HepG2 (cell line): ENCODE results near the gene INTS6. TPM values are rescaled to one million over a fixed set of nuclear protein-coding genes. Genes with fewer than 3 reads are reported as not detected.

ENCODE experiments used
- ATAC-seq: fragments of 200-7000 bp; cut with Tn5 transposase; 3 replicates; pipeline ENCODE4 v1.9.1; 2020; ENCODE audit warnings: mild to moderate bottlenecking, moderate library complexity
- BruUV-seq: library from RNA; stranded (reverse); fragments of 400-500 nt; replicated peaks from 2 replicates; lab custom pipeline; 2021; lab: Mats Ljungman, UMichigan
- CTCF ChIA-PET: fragments of 300-600 bp; formaldehyde crosslinking; extraction: SDS; loops from one replicate; lab custom pipeline; 2021; ENCODE audit warnings: low total read pairs, inconsistent platforms, low intra/inter-chr PET ratio; lab: Yijun Ruan, JAX
- POLR2A ChIA-PET: fragments of 350-600 bp; sonication (Branson Sonifier 250); formaldehyde crosslinking; loops from one replicate; lab custom pipeline; 2020; ENCODE audit warnings: antibody characterized with exemption, inconsistent platforms; lab: Yijun Ruan, JAX
- DNase-seq: peaks from one replicate; pipeline ENCODE4 v3.0.0-alpha.2; 2015; ENCODE audit warnings: low spot score
- FAIRE-seq: peaks from 3 replicates; lab custom pipeline; 2011; peaks lifted over from hg19 to GRCh38; lab: Jason Lieb, UNC
- H2AFZ ChIP-seq: one replicate; pipeline ENCODE4 v1.6.1; 2011; ENCODE audit warnings: low read length, inconsistent platforms
- H3K27ac ChIP-seq: fragments of 300-600 bp; 3 replicates; pipeline ENCODE4 v1.8.0; 2011; ENCODE audit warnings: mixed run types, mild to moderate bottlenecking, mixed read lengths, low read length, inconsistent platforms; ENCODE audit not compliant: insufficient read depth; ENCODE audit errors: extremely low read length
- H3K27me3 ChIP-seq, 2 experiments: fragments of 200-600 bp in 1 of 2; 2 replicates in 1 of 2; 3 replicates in 1 of 2; pipeline versions ENCODE4 v1.6.0 to v1.8.0; 2011; ENCODE audit warnings: low read length in 2 of 2, mild to moderate bottlenecking in 2 of 2, moderate library complexity in 2 of 2, inconsistent platforms in 1 of 2; ENCODE audit not compliant: insufficient read depth in 2 of 2, control insufficient read depth in 1 of 2
- H3K36me3 ChIP-seq, 2 experiments: fragments of 200-600 bp in 1 of 2; replicated peaks in 1 of 2; 2 replicates in 1 of 2; 3 replicates in 1 of 2; pipeline versions ENCODE4 v1.5.1 to v1.8.0; 2011; ENCODE audit warnings: low read length in 2 of 2, inconsistent platforms in 1 of 2; ENCODE audit not compliant: insufficient read depth in 2 of 2, control insufficient read depth in 1 of 2
- H3K4me1 ChIP-seq: 2 replicates; pipeline ENCODE4 v1.5.1; 2012; ENCODE audit warnings: low read length, inconsistent platforms; ENCODE audit not compliant: insufficient read depth
- H3K4me2 ChIP-seq: 2 replicates; pipeline ENCODE4 v1.6.0; 2011; ENCODE audit warnings: low read depth, low read length, inconsistent platforms
- H3K4me3 ChIP-seq, 3 experiments: fragments of 200-600 bp in 1 of 3; sonication (generic), shearing (Covaris generic) in 1 of 3; replicated peaks in 1 of 3; 2 replicates each; pipeline ENCODE4 v1.5.1; 2011 to 2016; ENCODE audit warnings: low read length in 3 of 3, inconsistent platforms in 2 of 3, low read depth in 2 of 3, mild to moderate bottlenecking in 2 of 3, control low read depth in 1 of 3, mixed read lengths in 1 of 3; ENCODE audit not compliant: insufficient read depth in 1 of 3
- H3K79me2 ChIP-seq: one replicate; pipeline ENCODE4 v1.6.1; 2011; ENCODE audit warnings: low read length, inconsistent platforms; ENCODE audit not compliant: insufficient read depth
- H3K9ac ChIP-seq: 2 replicates; pipeline ENCODE4 v1.6.0; 2011; ENCODE audit warnings: mild to moderate bottlenecking, low read depth, low read length, inconsistent platforms; ENCODE audit not compliant: insufficient read depth
- H3K9me3 ChIP-seq: 2 replicates; pipeline ENCODE4 v1.5.1; 2012; ENCODE audit warnings: mild to moderate bottlenecking, low read length
- H4K20me1 ChIP-seq: 2 replicates; pipeline ENCODE4 v1.6.0; 2011; ENCODE audit warnings: inconsistent platforms, mild to moderate bottlenecking, low read length, moderate library complexity; ENCODE audit not compliant: insufficient read depth
- ATM ChIP-seq: fragments of 450-650 bp; IDR thresholded peaks from 2 replicates; pipeline ENCODE4 v1.7.1; 2017; ENCODE audit warnings: mild to moderate bottlenecking, borderline replicate concordance
- FOXO1 ChIP-seq: sonication (generic); formaldehyde crosslinking; IDR thresholded peaks from 2 replicates; pipeline ENCODE4 v1.4.0; 2020; ENCODE audit warnings: missing genetic modification reagents
- SMYD3 ChIP-seq: sonication (generic); formaldehyde crosslinking; IDR thresholded peaks from 2 replicates; pipeline ENCODE4 v1.8.1; 2023; ENCODE audit warnings: mild to moderate bottlenecking, missing genetic modification reagents
- TBX2 ChIP-seq: sonication (generic); formaldehyde crosslinking; IDR thresholded peaks from 2 replicates; pipeline ENCODE4 v1.5.0; 2020; ENCODE audit warnings: missing genetic modification reagents, mild to moderate bottlenecking, borderline replicate concordance
- TMF1 ChIP-seq: sonication (generic); formaldehyde crosslinking; IDR thresholded peaks from 2 replicates; pipeline ENCODE4 v1.8.1; 2022; ENCODE audit warnings: low read depth, missing genetic modification reagents
- ZBTB20 ChIP-seq: sonication (generic); formaldehyde crosslinking; IDR thresholded peaks from 2 replicates; pipeline ENCODE4 v1.8.1; 2023; ENCODE audit warnings: missing genetic modification reagents, low read depth, mild to moderate bottlenecking, borderline replicate concordance
- ZNF282 ChIP-seq: fragments of 450-650 bp; IDR thresholded peaks from 2 replicates; pipeline ENCODE4 v1.6.1; 2018; ENCODE audit not compliant: partially characterized antibody
- ZNF670 ChIP-seq: sonication (generic); formaldehyde crosslinking; IDR thresholded peaks from 2 replicates; pipeline ENCODE4 v1.8.0; 2022; ENCODE audit warnings: mild to moderate bottlenecking, missing genetic modification reagents, borderline replicate concordance
- ZNF713 ChIP-seq: sonication (generic); formaldehyde crosslinking; IDR thresholded peaks from 2 replicates; pipeline ENCODE4 v1.4.0; 2020; ENCODE audit warnings: mild to moderate bottlenecking, missing genetic modification reagents
- ZNF780A ChIP-seq: sonication (generic); formaldehyde crosslinking; IDR thresholded peaks from 2 replicates; pipeline ENCODE4 v1.8.0; 2022; ENCODE audit warnings: mild to moderate bottlenecking, missing genetic modification reagents, moderate library complexity
- in situ Hi-C: cut with HindIII; loops from 2 replicates; pipeline ENCODE4 v1.10.0; 2017; ENCODE audit warnings: low pct_unique_long_range_greater_than_20kb; ENCODE audit not compliant: extremely low pct_ligation_motif_present
- intact Hi-C: fragments of 100-400 bp; cut with micrococcal nuclease; formaldehyde crosslinking; loops from one replicate; pipeline ENCODE4 v1.10.0; 2022; ENCODE audit not compliant: unreplicated experiment
- polyA plus RNA-seq, 8 experiments: library from polyadenylated mRNA; depleted of rRNA in 3 of 8; stranded (reverse) in 7 of 8; unstranded in 1 of 8; fragments of >200 nt; fragmentation: Illumina TruSeq in 4 of 8; extraction: Trizol in 4 of 8; gene quantifications; 2 replicates each; pipeline versions ENCODE4 v1.2.1 to v1.2.3, GENCODE V29; 2011 to 2016; ENCODE audit warnings: low read depth in 4 of 8, missing spikeins in 1 of 8, mixed read lengths in 1 of 8; ENCODE audit not compliant: insufficient read depth in 1 of 8
- total RNA-seq, 5 experiments: library from RNA; depleted of rRNA; stranded (reverse); fragments of >200 nt; fragmentation: Illumina TruSeq; extraction: Trizol; gene quantifications; 2 replicates each; pipeline ENCODE4 v1.2.3, GENCODE V29; 2016; ENCODE audit warnings: low read depth in 1 of 5
- TF ChIP-seq, protein P1 (sequence below), 2 experiments: sonication (generic) in 1 of 2; formaldehyde crosslinking in 1 of 2; IDR thresholded peaks; 2 replicates each; pipeline versions ENCODE4 v1.4.0 to v1.6.1; 2016 to 2020; ENCODE audit warnings: borderline replicate concordance in 1 of 2, low read depth in 1 of 2, mild to moderate bottlenecking in 1 of 2, missing genetic modification reagents in 1 of 2
- TF ChIP-seq, protein P2 (sequence below): sonication (generic); formaldehyde crosslinking; IDR thresholded peaks from 2 replicates; pipeline ENCODE4 v1.8.1; 2023; ENCODE audit warnings: missing genetic modification reagents, mild to moderate bottlenecking, borderline replicate concordance
- TF ChIP-seq, protein P3 (sequence below): sonication (generic); formaldehyde crosslinking; IDR thresholded peaks from 2 replicates; pipeline ENCODE4 v1.9.0; 2021; ENCODE audit warnings: missing genetic modification reagents, borderline replicate concordance

The INTS6 gene
- total and polyA plus RNA-seq, 2 of the 13 experiments (the other 11 are each of a cell fraction or from before 2014, with no cell fraction given): 27.9 to 38.4 TPM

DNA sequence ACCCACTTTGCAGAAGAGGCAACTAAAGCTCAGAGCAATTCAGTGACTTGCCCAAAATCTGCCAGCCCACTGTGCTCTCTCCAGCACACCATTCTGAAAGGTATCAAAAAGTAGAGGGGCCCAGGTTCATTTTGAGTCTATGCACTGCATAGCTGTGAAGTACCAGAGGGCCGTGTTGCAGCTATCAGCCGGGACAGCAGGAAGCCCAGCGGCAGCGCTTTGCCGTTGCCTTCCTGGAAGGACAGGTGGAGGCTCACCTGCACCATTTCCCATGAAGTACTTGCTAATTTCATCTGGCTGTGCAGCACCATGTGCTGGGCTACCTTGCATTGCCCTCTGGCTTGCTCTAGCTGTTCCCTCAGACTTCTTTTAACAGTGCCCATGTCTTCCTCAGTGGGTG lies 116.1 kb downstream of the INTS6 start (continued):
- TF ChIP-seq, protein P1, sequence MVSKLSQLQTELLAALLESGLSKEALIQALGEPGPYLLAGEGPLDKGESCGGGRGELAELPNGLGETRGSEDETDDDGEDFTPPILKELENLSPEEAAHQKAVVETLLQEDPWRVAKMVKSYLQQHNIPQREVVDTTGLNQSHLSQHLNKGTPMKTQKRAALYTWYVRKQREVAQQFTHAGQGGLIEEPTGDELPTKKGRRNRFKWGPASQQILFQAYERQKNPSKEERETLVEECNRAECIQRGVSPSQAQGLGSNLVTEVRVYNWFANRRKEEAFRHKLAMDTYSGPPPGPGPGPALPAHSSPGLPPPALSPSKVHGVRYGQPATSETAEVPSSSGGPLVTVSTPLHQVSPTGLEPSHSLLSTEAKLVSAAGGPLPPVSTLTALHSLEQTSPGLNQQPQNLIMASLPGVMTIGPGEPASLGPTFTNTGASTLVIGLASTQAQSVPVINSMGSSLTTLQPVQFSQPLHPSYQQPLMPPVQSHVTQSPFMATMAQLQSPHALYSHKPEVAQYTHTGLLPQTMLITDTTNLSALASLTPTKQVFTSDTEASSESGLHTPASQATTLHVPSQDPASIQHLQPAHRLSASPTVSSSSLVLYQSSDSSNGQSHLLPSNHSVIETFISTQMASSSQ (IDR thresholded peaks at IDR 0.05; ENCODE audit: low read depth): no peak
- TF ChIP-seq, protein P1 (CRISPR knock-in tag; IDR thresholded peaks at IDR 0.05; ENCODE audit: borderline replicate concordance): no peak
- no peak for TF ChIP-seq ZBTB20
- TF ChIP-seq ZNF780A: no peak

DNA sequence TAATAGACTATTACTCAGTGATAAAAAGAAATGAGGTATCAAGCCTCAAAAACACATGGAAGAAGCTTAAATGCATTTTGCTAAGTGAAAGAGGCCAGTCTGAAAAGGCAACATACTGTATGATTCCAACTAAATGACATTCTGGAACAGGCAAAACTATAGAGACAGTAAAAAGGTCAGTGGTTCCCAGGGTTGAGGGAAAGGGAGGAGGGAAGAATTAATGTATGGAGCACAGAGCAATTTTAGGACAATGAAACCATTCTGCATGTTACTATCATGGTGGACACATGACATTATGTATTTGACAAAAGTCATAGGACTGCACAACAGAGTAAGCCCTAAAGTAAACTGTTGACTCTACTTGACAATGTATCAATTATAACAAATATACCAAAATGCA lies 119.0 kb downstream of the INTS6 start:
- H4K20me1 ChIP-seq: no peaks in the 10 kb centered on the region
- H3K9ac ChIP-seq: no peak overlapping the region
- in situ Hi-C loops: no loop called here
- H3K4me3 ChIP-seq: no peak overlapping the region
- FAIRE-seq (no peak), DNase-seq (no peak), ATAC-seq (no peak)
- H3K4me1 ChIP-seq: no peaks in the 10 kb centered on the region
- ChIA-PET POLR2A (no interaction called here), CTCF (no interaction called here)
- intact Hi-C loops: no loop called here
- BruUV-seq: no TSS peak
- no peaks in the 10 kb centered on the region for H3K9me3 ChIP-seq
- no peak overlapping the region for H2AFZ ChIP-seq
- no peaks in the 10 kb centered on the region for H3K79me2 ChIP-seq
- H3K27ac ChIP-seq: no peak overlapping the region
- H3K4me2 ChIP-seq: no peak overlapping the region
- no peaks in the 10 kb centered on the region for H3K27me3 ChIP-seq
- TF ChIP-seq, protein P2, sequence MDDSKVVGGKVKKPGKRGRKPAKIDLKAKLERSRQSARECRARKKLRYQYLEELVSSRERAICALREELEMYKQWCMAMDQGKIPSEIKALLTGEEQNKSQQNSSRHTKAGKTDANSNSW (CRISPR knock-in tag): no peak
- TF ChIP-seq TMF1 (CRISPR knock-in tag) (no peak), ZNF282 (no peak), ZNF670 (no peak), ATM (no peak), FOXO1 (CRISPR knock-in tag) (no peak), TBX2 (CRISPR knock-in tag) (no peak), ZNF713 (no peak), SMYD3 (no peak)
- TF ChIP-seq, protein P3, sequence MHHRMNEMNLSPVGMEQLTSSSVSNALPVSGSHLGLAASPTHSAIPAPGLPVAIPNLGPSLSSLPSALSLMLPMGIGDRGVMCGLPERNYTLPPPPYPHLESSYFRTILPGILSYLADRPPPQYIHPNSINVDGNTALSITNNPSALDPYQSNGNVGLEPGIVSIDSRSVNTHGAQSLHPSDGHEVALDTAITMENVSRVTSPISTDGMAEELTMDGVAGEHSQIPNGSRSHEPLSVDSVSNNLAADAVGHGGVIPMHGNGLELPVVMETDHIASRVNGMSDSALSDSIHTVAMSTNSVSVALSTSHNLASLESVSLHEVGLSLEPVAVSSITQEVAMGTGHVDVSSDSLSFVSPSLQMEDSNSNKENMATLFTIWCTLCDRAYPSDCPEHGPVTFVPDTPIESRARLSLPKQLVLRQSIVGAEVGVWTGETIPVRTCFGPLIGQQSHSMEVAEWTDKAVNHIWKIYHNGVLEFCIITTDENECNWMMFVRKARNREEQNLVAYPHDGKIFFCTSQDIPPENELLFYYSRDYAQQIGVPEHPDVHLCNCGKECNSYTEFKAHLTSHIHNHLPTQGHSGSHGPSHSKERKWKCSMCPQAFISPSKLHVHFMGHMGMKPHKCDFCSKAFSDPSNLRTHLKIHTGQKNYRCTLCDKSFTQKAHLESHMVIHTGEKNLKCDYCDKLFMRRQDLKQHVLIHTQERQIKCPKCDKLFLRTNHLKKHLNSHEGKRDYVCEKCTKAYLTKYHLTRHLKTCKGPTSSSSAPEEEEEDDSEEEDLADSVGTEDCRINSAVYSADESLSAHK (CRISPR knock-in tag): no peak
- H3K36me3 ChIP-seq: no peaks in the 10 kb centered on the region
